HL-60/S4 (cell line): ENCODE results near the gene DLG3.

ENCODE experiments used
- in situ Hi-C: fragments of 300-500 bp; cut with MboI; formaldehyde crosslinking; loops from 2 replicates; pipeline ENCODE4 v1.14.3; 2022; ENCODE audit warnings: low sequenced_read_pairs

The DLG3 gene

DNA sequence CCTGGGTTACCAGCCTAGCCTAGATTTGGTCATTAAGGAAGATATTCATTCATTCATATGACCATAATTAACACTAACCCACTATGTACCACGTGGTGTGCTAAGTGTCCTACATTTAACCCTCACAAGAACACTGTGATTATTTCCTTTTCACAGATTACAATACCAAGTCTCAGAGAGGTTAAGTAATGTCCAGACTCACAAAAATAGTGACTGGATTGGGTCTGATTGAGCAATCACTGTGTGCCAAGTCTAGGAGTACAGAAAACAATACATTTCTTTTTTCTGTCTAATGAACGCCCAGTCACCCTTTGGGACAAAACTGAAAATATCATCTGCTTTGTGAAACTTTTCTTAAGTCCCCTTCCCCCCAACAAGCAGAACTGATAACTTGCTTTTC lies 7.6 kb upstream of the DLG3 start:
- in situ Hi-C loops = no loop called here

DNA sequence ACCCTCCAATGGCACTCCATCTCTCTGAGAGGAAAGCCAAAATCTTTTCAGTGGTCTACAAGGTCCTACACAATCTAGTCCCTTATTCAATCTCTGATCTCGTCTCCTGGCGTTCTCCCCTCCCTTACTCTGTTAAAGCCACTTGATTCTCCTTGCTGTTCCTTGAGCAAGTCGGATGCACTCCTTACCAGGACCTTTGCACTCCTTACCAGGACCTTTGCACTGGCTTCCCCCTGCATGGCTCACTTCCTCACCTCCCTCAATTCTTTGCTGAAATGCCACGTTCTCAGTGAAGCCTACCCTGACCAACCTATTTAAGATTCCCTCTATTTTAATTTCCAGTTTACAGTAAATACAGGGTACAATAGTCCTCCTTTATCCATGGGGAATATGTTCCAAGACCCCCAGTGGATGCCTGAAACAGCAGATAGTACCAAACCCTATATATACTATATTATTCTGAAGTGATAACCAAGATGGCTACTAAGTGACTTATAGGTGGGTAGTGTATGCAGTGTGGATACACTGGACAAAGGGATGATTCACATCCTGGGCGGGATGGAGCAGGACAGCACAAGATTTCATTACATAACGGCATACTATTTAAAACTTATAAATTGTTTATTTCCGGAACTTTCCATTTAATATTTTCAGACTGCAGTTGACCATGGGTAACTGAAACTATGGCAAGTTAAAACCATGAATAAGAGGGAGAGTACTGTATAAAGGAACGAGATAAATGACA lies 6.5 kb upstream of the DLG3 start:
- in situ Hi-C loops = no loop called here

DNA sequence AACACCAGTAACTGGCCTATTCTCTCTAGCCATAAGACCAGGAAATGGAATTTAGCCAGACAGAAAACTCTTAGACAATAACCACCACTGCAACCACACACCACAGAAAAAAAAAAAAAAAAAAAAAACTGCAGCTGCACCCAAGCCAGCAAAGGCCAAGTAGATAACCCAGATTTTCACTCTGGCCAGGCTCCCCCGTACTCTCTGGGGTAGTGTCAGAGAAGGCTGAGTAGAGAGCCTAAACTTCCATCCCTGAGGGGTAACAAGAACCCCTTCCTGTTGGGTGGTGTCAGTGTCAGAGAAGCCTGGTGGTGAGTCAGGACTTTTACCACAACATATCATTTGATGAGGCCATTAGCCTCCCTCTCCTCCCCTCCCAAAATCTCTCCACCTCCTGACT lies 5.6 kb upstream of the DLG3 start:
- in situ Hi-C loops = no loop called here

DNA sequence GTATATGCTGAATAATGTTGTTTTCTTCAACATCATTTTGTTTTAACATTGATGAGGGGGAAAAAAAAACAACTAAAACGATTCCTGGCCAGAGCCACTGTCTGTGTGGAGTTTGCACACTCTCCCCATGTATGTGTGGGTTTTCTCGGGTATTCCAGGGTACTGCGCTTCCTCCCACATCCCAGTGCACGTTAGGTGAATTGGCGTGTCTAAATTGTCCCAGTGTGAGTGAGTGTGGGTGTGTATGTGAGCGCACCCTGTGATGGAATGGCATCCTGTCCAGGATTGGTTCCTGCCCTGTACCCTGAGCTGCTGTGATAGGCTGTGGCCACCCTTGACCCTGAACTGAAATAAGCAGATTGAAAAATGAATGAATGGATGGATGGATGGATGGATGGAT lies 2.4 kb upstream of the DLG3 start:
- in situ Hi-C loops = no loop called here

DNA sequence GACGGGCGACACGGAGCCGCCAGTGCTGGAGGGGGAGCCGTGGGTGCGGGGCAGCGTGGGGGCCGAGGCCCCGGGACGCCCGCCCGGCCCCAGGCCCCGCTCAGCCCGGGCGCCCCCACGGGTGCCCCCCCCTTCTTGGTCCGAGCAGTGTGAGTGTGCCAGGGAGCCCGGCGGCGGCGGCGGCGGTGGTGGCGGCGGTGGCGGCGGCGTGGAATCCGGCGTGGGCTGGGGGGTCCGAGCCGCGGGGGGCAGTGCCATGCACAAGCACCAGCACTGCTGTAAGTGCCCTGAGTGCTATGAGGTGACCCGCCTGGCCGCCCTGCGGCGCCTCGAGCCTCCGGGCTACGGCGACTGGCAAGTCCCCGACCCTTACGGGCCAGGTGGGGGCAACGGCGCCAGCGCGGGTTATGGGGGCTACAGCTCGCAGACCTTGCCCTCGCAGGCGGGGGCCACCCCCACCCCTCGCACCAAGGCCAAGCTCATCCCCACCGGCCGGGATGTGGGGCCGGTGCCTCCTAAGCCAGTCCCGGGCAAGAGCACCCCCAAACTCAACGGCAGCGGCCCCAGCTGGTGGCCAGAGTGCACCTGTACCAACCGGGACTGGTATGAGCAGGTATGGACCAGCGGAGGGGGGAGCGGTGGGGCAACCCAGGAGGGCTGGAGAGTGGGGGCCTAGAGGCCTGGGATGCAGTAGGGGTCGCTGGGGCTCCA lies 466 bp downstream of the DLG3 start:
- in situ Hi-C loops = no loop called here

DNA sequence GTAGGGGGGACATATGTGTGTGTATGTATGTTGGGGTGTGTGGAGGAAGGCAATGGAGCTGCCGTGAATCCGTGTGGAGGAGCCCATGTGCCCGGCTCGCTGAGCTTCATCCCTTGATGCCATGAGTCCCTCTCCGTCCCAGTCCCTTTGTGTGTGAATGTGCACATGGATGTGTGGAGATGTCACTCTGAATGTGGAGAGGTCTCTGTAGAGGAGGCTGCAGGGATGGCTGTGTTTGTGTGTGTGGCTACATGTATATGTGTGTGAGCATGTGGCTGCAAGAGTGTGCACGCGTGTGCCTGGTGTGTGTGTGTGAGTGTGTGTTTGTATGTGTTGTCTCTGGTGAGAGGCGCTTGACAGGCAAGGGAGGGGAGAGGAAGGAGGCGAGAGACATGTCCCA lies 1.3 kb downstream of the DLG3 start:
- in situ Hi-C loops = no loop called here

DNA sequence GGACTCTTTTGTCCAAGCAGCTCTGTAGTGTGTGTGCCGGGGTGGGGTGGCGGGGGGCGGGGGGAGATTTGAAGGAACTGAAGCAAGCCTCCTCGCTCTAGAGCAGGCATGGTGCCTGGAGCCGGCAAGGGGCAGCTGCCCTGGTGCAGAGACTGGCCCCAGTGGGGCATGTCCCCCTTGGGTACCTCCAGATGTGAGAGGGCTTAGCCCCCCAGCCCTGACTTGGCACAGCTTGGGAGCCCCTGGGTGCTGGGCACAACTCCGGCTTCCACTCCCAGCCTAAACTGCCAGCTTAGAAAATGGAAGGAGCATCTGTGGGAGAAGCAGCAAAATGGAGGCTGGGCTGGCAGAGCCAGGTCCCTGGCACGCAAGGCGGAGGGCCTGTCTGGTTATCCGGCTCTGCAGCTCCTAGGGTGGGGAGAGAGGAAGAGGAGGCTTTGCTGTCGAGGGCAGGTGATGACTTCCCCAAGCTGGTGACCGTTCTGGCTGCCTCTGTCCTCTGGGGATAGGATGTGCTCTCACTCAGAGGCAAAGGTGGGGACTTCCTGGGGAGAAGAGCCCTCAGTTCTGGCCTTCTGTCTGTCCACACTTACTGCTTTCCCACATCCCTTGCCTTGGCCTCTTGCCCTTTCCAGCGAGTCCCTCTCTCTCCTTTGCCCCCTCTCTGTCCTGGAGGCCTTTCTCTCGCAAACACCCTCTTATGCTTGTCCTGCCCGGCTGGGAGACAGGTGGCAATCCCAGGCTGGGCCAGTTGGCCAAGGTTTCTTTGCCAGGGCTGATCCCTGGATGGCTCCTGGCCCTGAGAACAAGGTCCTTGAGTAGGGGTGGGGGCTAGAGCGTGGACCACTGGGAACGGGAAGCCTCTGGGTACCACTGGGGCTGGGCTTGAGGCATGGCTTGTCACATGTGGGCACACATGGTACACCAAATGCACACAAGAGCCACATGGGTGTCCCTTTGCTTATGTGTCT lies 2.0 kb downstream of the DLG3 start:
- in situ Hi-C loops = no loop called here

DNA sequence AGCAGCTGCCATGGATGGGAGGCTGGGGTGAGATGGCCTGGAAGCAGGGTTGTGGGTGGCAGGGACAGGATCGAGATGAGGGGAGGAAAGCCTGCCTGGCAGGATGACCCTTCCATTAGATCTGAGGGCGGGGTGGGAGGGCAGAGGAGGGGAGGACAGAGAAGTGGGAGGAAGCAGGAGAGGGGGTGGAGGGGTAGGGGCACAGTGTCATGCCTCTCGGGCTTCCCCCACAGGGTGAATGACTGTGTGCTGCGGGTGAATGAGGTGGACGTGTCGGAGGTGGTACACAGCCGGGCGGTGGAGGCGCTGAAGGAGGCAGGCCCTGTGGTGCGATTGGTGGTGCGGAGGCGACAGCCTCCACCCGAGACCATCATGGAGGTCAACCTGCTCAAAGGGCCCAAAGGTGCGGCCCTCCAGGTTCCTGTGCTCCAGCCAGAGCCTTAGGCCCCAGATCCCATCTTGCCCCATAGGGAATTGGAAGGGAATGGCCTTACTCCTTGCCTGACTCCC lies 4.9 kb downstream of the DLG3 start:
- in situ Hi-C loops = no loop called here

DNA sequence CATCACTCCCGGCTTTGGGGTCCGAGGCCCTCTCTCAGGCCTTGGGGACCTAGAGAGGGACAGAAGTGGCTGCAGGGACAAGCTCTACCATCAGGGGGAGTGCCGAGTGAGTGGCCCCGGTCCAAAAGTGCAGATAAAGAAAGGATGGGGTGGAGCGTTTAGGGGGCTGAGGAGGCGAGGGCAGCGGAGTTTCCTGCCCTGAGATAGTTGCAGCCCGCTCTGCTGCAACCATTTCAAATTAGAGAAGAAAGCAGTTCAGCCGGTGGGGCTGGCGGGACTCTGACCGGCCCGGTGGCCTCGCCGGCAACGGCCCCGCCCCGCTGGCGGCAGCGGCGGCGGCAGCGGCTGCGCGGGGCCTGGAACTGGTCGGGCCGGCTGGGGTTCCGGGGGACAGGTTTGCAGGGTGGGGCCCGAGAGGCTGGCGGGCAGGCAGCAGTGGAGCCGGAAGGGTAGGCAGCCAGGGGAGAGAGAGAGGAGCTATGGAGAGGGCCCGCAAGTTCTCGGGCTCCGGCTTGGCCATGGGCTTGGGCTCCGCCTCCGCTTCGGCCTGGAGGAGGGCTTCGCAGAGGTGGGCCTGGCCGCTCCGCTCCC lies 7.6 kb downstream of the DLG3 start:
- in situ Hi-C loops = no loop called here

DNA sequence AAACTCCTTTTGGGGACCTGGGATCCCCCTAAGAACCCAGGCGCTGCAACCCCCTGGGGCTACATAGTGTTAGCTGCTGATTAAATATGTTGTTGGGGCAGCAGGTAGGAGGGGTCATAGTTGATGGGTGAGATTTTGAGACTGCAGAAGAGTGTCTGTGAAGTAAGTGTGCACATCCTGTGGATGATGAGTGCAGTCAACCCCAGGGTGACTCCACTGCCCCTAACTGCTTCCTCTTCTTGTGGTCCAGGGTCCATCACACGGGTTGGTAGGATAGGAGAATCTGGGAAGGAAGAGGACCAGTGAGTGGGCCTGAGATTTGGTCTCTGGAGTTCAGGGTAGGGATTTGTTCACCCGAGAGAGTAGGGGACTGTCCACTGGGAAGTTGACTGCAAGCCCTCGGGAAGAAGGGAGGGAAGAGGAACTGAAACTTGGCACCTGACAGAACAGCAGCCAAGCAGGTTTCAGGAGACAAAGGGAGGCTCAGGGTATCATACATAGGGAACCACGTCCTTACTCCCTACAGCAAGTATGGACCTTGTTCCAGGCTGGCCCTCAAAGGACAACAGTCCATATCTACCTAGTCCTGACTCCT lies 8.5 kb downstream of the DLG3 start:
- in situ Hi-C loops = no loop called here

DNA sequence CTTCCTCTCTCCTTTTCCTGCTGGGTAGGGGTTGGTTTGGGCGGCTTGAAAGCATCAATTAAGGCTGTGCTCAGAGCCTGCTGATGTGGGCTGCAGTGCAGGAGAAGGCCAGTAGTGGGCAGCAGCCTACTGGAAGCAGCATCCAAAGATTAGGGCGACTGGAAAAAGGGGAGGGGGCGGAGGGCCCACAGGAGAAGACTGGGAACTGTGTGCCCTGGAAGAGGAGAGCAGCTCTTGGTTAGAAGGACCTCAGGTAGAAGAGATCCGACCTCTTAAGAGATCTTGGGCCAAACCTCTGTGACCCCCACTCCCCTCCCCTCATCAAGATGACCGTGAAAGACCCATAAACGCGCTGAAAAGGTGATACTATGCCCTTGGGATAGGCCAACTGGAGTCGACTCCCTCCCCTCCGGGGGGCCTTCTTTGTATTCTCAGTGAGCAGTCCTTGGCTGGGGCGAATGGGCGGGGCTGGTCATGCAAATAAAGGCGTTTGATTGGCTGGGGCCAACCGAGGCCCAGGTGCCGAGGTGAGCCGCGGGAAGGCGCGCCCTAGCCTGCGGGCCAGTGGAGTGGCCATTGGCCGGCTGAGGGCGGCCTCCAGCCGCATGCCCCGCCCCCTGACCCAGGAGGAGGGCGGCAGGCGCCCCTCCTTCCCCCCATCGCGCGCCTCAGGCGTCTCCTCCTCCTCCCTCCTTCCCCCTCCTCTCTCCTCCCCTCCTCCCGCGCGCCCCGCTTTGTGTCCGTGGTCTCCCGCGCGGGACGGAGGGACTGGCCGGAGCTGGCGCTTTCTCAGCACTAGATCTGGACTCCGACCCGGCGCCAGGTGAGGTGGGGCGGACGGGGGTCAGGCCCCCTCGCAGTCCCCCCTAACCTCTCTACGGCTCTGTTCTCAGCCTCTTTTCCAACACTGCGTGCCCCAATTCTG lies 10.1 kb downstream of the DLG3 start:
- in situ Hi-C loops = no loop called here

DNA sequence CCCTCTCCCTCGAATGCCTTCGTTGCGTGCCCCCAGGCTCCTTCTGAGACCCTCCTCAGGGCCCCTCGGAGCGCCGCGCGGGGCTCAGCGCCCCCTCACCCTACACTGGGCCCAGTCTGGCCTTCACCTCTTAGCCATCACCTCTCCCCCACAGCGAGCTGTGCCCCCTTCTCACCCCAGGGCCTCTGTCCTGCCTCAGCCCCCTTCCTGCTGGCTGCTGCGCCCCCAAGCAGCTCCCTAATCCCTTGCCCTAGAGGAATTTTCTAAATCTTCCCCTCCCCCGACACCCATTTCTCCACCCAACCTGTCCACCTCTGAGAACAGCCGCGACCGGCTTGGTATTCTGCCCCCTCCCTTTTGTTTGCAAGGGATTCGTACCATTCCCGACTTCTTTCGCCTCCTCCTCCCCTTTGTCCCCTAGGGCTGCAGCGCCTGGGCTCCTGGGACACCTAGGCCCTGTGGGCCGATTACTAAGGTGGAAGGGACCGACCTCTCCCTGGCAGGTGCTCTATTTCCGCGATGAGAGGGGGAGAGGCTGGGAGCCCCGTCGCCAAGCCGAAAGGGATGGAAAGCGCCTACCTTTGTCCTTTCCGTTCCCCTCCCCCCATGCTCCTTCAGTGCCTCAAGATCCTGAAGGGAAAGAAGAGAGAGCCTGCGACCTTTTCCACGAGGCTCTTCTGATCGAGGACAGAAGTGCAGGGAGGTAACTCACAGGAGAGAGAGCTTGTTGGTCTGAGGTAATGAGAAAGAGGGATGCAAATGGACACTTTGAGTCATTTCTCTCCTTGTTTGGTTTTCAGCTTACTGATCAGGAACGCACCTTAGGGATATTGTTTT lies 10.9 kb downstream of the DLG3 start:
- in situ Hi-C loops = no loop called here

DNA sequence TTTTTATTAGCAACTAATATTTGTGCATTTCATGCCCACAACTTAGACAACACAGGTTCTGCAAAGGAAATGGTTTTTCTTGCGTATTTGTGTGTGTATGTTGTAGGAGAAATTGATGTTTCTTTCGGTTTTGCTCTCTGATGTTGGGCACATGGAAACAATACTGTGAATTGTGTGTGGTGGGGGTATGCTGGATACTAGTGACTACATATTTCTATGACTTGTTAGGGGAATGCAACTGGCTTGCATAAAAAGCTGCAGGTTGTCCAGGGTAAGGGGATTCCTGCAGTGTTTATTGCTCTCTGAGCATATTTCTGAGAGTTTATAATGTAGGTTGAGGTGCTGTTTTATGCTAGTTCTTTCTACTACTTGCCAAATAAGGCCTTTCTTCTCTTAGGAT lies 11.6 kb downstream of the DLG3 start:
- in situ Hi-C loops = no loop called here

DNA sequence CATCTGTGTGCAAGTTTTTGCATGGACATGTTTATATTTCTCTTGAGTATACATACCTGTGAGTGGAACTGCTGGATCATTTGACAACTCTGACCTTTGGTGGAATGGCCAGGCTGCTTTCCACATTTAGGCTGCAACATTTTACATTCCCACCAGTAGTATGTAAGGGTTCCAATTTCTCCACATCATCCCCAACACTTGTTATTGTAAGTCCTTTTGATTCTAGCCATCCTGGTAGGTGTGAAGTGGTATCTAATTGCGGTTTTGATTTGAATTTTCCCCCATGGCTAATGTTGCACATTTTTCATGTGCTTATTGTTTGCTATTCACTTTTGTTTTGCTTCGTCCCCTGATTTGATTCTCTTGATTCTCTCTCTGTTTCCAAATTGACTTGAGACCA lies 16.4 kb downstream of the DLG3 start:
- in situ Hi-C loops = no loop called here

DNA sequence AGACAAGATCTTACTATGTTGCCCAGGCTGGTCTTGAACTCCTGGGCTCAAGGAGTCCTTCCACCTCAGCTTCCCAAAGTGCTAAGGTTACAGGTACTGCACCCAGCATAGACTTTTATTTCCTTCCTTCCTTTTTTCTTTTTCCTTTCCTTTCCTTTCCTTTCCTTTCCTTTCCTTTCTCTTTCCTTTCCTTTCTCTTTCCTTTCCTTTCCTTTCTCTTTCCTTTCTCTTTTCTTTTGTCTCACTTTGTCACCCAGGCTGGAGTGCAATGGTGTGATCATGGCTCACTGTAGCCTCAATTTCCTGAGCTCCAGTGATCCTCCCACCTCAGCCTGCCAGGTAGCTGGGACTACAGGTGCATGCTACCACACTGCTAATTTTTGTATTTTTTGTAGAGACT lies 19.4 kb downstream of the DLG3 start:
- in situ Hi-C loops = no loop called here

DNA sequence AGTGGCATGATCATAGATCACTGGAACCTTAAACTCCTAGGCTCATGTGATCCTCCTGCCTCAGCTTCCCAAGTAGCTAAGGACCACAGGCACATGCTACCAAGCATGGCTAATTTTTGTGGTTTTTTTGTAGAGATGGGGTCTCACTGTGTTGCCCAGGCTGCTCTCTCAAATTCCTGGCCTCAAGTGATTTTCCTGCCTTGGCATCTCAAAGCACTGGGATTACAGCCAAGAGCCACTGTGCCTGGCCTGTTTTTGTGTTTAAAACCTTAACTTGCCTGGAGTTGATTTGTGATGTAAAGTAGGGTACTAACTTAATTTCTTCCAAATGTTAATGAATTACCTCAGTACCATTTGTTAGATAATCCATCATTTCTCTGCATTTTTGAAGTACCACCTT lies 22.3 kb downstream of the DLG3 start:
- in situ Hi-C loops = no loop called here

DNA sequence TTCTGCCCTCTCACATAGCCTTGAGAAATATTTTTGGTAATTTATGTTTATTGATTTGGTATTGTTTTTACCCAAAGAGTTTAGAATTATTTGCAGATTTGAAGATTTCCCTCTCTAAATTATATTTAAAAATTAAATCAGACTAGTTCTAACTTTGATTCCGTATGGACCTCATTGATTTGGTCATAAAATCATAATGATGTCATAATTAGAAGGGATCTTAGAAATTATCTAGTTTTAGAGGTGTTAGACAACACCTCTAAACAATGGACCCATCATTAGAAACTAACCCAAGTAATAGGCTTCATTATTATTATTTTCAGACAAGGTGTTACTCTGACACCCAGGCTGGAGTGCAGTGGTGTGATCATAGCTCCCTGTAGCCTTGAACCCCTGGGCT lies 24.1 kb downstream of the DLG3 start:
- in situ Hi-C loops = no loop called here

DNA sequence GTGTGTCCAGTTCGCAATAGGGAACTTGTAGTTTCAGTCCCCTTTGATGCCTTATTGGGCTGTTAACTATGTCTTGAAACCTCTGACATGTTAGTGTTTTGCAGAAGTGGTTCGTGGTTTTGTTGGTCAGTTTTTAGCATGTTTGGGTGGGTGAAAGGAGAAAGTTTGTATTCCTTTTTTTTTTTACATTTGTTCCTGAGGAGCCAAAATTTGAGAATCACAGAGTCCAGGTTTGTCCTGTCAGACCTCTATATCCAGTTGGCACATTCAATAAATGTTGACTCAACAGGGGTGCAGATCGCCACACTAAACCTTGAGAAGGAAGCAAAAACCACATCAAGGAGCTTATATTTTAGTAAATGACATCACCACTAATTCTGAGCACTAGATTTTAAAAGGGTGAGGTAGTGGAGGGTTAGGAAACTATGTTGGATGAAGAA lies 26.2 kb downstream of the DLG3 start:
- in situ Hi-C loops = no loop called here
